Mucosa of gallbladder (tissue), 1 donor: Measurements from ENCODE around the gene SERPINB5. TPM values are rescaled to one million over a fixed set of nuclear protein-coding genes. Genes with fewer than 3 reads are reported as not detected.

Experiments
- DNase-seq: peaks from one replicate; pipeline ENCODE4 v3.0.0-alpha.2; 2020; ENCODE audit warnings: low spot score
- total RNA-seq: library from RNA; stranded (reverse); gene quantifications from one replicate; pipeline ENCODE4 v1.2.1, GENCODE V29; 2021
- donor health status: DM: no; HTN: no; CAD: no.

SERPINB5 gene
- total RNA-seq, 1 donor from 2014 or later, result 0.14 TPM

DNA sequence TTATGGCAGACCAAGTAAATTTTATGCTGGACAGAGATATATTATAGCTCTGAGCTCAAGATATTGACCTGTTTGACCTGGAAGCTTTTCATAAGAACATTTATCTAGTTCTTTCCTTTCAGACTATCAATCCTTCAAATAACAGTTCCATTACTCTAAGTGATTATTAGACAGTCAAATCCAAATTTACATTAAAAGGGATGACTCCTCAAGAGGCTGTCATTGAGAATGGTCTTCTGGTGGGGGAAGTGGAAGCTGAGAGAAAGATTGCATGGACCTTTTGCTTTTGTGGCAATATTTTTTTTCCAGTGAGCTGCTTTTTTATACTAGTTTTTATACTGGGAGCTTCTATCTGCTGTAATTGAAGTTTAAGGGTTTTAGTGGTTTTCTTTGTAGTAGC lies 50.5 kb downstream of the SERPINB5 start:
- DNase-seq, result no peak

- no peak for DNase-seq
These were observed 52.2 kb downstream of the SERPINB5 start for GRCh38 chr18:63528863-63529492.

GRCh38 chr18:63532471-63532870 lies 55.7 kb downstream of the SERPINB5 start:
- no peak for DNase-seq

- no peak for DNase-seq
These were observed 57.9 kb downstream of the SERPINB5 start for GRCh38 chr18:63534615-63535014.

DNA sequence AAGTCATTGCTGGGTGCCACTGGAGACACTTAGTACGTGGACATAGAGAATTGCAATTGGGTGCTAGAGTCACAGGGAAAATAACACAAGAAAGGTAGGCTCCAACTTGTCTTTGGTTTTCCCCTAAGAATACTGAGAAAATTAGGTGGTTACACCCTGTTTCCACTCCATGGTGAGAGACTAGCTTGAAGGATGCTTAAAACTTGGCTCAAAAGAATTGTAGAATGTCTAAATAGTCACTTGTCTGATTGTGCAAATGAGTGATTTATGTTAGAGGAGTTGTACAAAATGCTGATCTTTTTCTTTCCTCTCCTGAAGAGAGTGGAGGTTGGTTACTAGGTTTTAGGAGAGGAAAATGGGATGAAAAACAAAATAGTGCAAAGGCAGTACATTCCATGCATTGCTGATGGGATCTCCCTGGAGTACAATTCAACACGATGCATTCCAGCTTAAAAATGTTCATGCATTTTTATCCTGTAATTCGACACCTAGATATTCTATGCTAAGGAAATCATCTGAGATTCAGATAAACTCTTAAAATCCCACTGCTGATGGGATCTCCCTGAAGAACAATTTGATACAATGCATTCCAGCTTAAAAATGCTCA lies 63.2 kb downstream of the SERPINB5 start:
- no peak for DNase-seq

GRCh38 chr18:63542069-63542468 lies 65.3 kb downstream of the SERPINB5 start, which contains the start of gene SERPINB12:
Gene SERPINB12 (plus strand): TSS chr18:63542369. CDS start chr18:63556160, 13,791 bp downstream.
- no peak for DNase-seq

- no peak for DNase-seq
These were observed 67.3 kb downstream of the SERPINB5 start for GRCh38 chr18:63544017-63544416.

DNA sequence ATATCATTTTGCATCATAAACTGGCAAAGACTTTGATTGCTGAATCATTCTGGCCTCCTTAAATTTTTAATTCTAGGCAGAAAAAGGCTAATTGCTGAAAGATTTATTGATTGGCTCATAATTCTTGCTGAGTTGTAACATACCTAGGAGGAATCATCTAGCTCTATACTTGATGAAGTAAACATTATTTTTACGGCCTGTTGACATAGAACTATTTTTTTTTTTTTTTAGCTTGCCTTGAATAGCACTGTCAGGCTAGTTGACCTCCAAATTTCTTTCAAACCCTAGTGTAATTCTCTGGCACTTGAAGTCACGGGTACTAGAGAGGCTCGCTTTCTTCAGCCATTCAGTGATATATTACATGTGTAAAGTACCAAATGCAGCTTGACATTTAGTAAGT lies 68.2 kb downstream of the SERPINB5 start:
- no peak for DNase-seq

GRCh38 chr18:63550068-63550467 lies 73.3 kb downstream of the SERPINB5 start:
- no peak for DNase-seq

- DNase-seq, result no peak
These were observed 75.0 kb downstream of the SERPINB5 start for GRCh38 chr18:63551769-63552168.

DNA sequence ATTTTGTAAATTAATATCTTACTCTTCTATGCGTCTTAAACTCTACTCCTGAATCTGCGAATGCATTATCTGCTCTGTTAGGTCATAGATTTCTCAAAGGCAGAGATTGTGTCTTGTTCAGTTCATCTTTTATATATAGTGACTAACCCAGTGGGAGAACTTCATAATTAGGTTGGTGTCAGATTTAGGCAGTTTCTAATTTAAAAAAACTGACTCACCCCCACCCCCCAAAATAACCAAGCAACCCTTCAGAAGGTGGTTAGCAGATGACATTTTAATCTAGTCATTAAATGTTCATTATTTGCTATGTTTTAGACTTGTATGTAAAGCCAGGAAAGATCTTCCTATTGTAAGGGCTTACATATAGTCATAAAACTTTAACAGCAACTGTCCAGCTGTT lies 75.8 kb downstream of the SERPINB5 start:
- DNase-seq, result no peak

DNA sequence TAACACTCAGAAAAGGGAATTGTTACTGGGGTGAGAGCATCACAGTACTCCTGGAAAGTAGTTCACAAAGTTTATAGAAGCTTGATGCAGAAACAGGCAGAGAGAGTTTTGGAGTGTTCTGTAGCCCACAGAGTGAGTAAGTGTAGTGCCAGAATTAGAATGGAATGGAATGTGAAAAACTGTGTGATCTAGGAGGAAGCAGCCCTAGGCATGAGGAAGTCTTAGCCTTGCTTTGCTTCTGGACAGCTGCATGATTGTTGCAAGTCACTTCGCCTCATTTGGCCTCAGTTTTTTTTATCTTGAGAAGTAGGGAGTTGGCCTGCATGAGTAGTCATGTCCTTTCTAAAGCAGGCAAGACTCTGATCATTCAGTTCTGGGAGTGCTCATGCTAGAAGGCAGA lies 76.3 kb downstream of the SERPINB5 start:
- no peak for DNase-seq

Other genes starting within 250 kb of the SERPINB5 start
- gene BCL2, start 157.2 kb upstream of the SERPINB5 start, total RNA-seq, result 18.5 TPM
- gene KDSR, start 109.8 kb upstream of the SERPINB5 start, total RNA-seq, result 59.4 TPM
- 80.5 TPM for gene VPS4B, start 54.5 kb upstream of the SERPINB5 start, total RNA-seq
- not detected for gene SERPINB12, start 65.4 kb downstream of the SERPINB5 start, total RNA-seq
- not detected for gene SERPINB13, start 110.4 kb downstream of the SERPINB5 start, total RNA-seq
- not detected for gene SERPINB4, start 167.3 kb downstream of the SERPINB5 start, total RNA-seq
- not detected for gene SERPINB3, start 184.9 kb downstream of the SERPINB5 start, total RNA-seq
- not detected for gene SERPINB11, start 226.0 kb downstream of the SERPINB5 start, total RNA-seq